Activated CD4-positive, alpha-beta T cell treated with anti-CD3 and anti-CD28 coated beads, Interleukin-2, amount 50 U/mL, for 1 hour (primary cell): Measurements from ENCODE around the gene DHX29.
"Not testable (repeated sequence)": the region's sequence is repeated elsewhere in the genome, so short reads cannot be mapped to it uniquely, and the experiment has no call there.

Experiments used
- DNase-seq: peaks from one replicate; pipeline ENCODE4 v3.0.0-alpha.2; 2020

Gene DHX29

GRCh38 chr5:55307383-55308253, at the start of gene DHX29, which contains the start of gene MTREX:
TSS of gene DHX29 (minus strand) at chr5:55307694. CDS start at chr5:55307573, 121 bp downstream.
TSS of gene MTREX (plus strand) at chr5:55307989. CDS start at chr5:55308014, 25 bp downstream.
- DNase-seq, result peak; percentile 84

GRCh38 chr5:55356896-55357295, 49.4 kb upstream of the DHX29 start:
- no peak for DNase-seq

- no peak for DNase-seq
Observed at GRCh38 chr5:55350754-55351153, 43.3 kb upstream of the DHX29 start.

GRCh38 chr5:55347786-55348185, 40.3 kb upstream of the DHX29 start:
- DNase-seq, result no peak

- DNase-seq, result no peak
Observed at GRCh38 chr5:55345327-55345726, 37.8 kb upstream of the DHX29 start.

- peak; percentile 62 for DNase-seq
Observed at GRCh38 chr5:55344392-55344992, 37.0 kb upstream of the DHX29 start.

- no peak for DNase-seq
Observed at GRCh38 chr5:55343609-55344008, 36.1 kb upstream of the DHX29 start.

GRCh38 chr5:55343107-55343506, 35.6 kb upstream of the DHX29 start:
- no peak for DNase-seq

- DNase-seq, result peak; percentile 6
Observed at GRCh38 chr5:55338810-55339243, 31.3 kb upstream of the DHX29 start.

GRCh38 chr5:55338092-55338613, 30.7 kb upstream of the DHX29 start:
- DNase-seq, result no peak

GRCh38 chr5:55333811-55334210, 26.3 kb upstream of the DHX29 start:
- no peak for DNase-seq

- no peak for DNase-seq
Observed at GRCh38 chr5:55333017-55333416, 25.5 kb upstream of the DHX29 start.

- DNase-seq, result no peak
Observed at GRCh38 chr5:55331321-55331720, 23.8 kb upstream of the DHX29 start.

- DNase-seq, result no peak
Observed at GRCh38 chr5:55327281-55327680, 19.8 kb upstream of the DHX29 start.

- DNase-seq, result no peak
Observed at GRCh38 chr5:55325621-55326020, 18.1 kb upstream of the DHX29 start.

GRCh38 chr5:55324815-55325418, 17.4 kb upstream of the DHX29 start:
- no peak for DNase-seq

GRCh38 chr5:55324006-55324405, 16.5 kb upstream of the DHX29 start:
- DNase-seq, result no peak

GRCh38 chr5:55320571-55320970, 13.1 kb upstream of the DHX29 start:
- DNase-seq, result no peak

- no peak for DNase-seq
Observed at GRCh38 chr5:55319491-55319890, 12.0 kb upstream of the DHX29 start.

GRCh38 chr5:55318237-55318636, 10.7 kb upstream of the DHX29 start:
- DNase-seq, result not testable (repeated sequence)

- no peak for DNase-seq
Observed at GRCh38 chr5:55316837-55317236, 9.3 kb upstream of the DHX29 start.

GRCh38 chr5:55316289-55316688, 8.8 kb upstream of the DHX29 start:
- DNase-seq, result no peak

GRCh38 chr5:55313870-55314617, 6.5 kb upstream of the DHX29 start:
- DNase-seq, result no peak
